Stimulated activated effector memory CD8-positive, alpha-beta T cell treated with anti-CD3 and anti-CD28 coated beads, Interleukin-12 subunit alpha, Interleukin-12 subunit beta, amount 100 ng/mL, for 72 hours (primary cell): ENCODE measurements around the gene PRDX3.
A peak's percentile ranks its signal among the peaks of the same experiment; 100 is the strongest.

Source experiments
- ATAC-seq: fragments of 150-1000 bp; cut with Tn5 transposase; 2 replicates; pipeline ENCODE4 v1.10.0; 2021
- DNase-seq, 2 donors: peaks; one replicate each; pipeline ENCODE4 v3.0.0; 2021 to 2022; ENCODE audit warnings: low spot score in 2 of 2
- H3K27ac Mint-ChIP-seq: one replicate; pipeline ENCODE4 v1.8.0; 2022; ENCODE audit warnings: mild to moderate bottlenecking, mixed read lengths
- H3K36me3 Mint-ChIP-seq: one replicate; pipeline ENCODE4 v1.8.0; 2022; ENCODE audit warnings: mild to moderate bottlenecking, mixed read lengths
- H3K4me1 Mint-ChIP-seq: one replicate; pipeline ENCODE4 v1.8.0; 2022; ENCODE audit warnings: mixed read lengths
- H3K4me3 Mint-ChIP-seq: one replicate; pipeline ENCODE4 v1.8.0; 2022; ENCODE audit warnings: mild to moderate bottlenecking, mixed read lengths
- H3K9me3 Mint-ChIP-seq: one replicate; pipeline ENCODE4 v1.8.0; 2022; ENCODE audit warnings: mixed read lengths

The PRDX3 gene

GRCh38 chr10:119178372-119179119, at the start of gene PRDX3:
Gene PRDX3, minus strand, starts transcription at chr10:119178812. Its CDS starts 22 bp downstream, at chr10:119178790.
- peak within 1 kb of the TSS; percentile 99 for H3K4me3 Mint-ChIP-seq
- peaks cover 51% of the 10 kb centered on the region for H3K36me3 Mint-ChIP-seq
- DNase-seq (peak; percentile 87 to 96), ATAC-seq (peak; percentile 93)
- peaks cover 34% of the 10 kb centered on the region for H3K4me1 Mint-ChIP-seq
- H3K9me3 Mint-ChIP-seq = no peaks in the 10 kb centered on the region
- H3K27ac Mint-ChIP-seq = peak within 1 kb of the TSS; percentile 100

GRCh38 chr10:119227825-119228224, 49.2 kb upstream of the PRDX3 start:
- H3K36me3 Mint-ChIP-seq = no peaks in the 10 kb centered on the region
- no peak for ATAC-seq
- peaks cover 18% of the 10 kb centered on the region for H3K4me1 Mint-ChIP-seq
- no peak for DNase-seq
- H3K4me3 Mint-ChIP-seq = no peak overlapping the region
- H3K9me3 Mint-ChIP-seq = no peaks in the 10 kb centered on the region
- H3K27ac Mint-ChIP-seq = no peak overlapping the region

DNA sequence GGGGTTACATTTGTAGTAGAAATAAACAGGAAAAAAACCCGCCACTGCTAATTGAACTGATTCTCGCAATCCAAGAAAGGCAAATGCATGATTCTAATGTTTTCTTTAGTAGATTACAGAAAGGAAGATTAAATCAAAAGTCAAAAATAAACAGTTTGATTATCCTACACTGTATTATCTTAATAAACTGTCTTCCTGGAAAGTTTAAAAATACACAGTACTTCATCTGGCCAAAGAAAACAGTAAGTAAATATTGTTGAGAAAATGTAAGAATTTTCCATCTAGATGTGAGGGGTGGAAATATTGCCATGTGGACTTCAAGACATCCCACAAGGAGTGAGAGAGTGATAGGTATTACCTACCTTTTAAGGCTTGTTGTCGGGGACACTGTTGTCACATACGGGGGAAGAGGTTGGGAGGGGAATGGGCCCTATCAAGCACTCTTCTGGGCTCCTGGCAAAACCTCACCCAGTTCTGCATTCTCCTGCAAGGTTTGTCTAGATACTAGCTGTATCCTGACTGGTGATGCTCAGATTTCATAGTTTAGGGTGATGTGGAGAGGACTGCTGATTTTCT, 46.6 kb upstream of the PRDX3 start:
- Mint-ChIP-seq H3K9me3 (no peaks in the 10 kb centered on the region), H3K27ac (no peak overlapping the region), H3K36me3 (no peaks in the 10 kb centered on the region), H3K4me1 (peaks cover 26% of the 10 kb centered on the region), H3K4me3 (no peak overlapping the region)
- DNase-seq = no peak
- no peak for ATAC-seq

DNA sequence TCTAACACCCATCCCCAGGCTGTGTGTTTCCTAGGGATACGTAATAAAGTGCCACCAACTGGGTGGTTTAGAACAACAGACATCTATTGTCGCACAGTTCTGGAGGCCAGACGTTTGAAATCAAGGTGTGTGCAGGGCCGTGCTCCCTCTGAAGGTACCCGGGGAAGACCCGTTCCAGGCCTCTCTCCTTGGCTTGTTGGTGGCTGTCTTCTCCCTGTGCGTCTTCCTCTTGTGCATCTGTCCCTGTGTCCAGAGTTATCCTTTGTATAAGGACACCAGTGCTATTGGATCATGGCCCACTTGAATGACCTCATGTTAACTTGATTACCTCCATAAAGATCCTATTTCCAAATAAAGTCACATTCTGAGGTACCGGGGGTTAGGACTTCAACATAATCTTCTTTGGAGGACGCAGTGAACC, 44.4 kb upstream of the PRDX3 start:
- H3K36me3 Mint-ChIP-seq = no peaks in the 10 kb centered on the region
- no peak for DNase-seq
- H3K4me3 Mint-ChIP-seq = no peak overlapping the region
- H3K27ac Mint-ChIP-seq = peak overlapping the region; percentile 40
- ATAC-seq = no peak
- peaks cover 24% of the 10 kb centered on the region for H3K4me1 Mint-ChIP-seq
- H3K9me3 Mint-ChIP-seq = no peaks in the 10 kb centered on the region

DNA sequence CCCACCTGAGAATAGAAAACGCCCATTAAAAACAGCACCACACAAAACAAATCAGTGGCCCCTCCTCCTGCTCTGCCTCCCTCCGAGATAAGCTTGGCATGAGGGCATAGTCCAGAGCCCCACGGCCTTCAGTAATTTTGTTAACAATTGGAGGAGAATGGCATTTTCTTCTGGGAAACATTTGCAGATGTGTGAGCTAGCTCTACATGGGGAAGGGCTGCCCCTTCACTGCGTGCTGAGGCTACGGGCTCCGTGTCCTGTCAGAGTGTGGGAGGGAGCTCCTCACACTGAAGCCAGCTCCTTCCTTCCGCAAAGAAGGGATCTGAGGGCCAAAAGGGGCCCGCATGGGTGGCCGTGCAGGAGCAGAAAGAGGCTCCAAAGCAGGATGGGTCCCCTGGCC, 43.9 kb upstream of the PRDX3 start:
- Mint-ChIP-seq H3K4me1 (peaks cover 28% of the 10 kb centered on the region), H3K4me3 (no peak overlapping the region), H3K27ac (peak overlapping the region; percentile 40), H3K36me3 (no peaks in the 10 kb centered on the region), H3K9me3 (no peaks in the 10 kb centered on the region)
- ATAC-seq (no peak), DNase-seq (no peak)

- no peak overlapping the region for H3K4me3 Mint-ChIP-seq
- H3K9me3 Mint-ChIP-seq = no peaks in the 10 kb centered on the region
- H3K4me1 Mint-ChIP-seq = peaks cover 28% of the 10 kb centered on the region
- DNase-seq (no peak), ATAC-seq (peak; percentile 65)
- peak overlapping the region; percentile 63 for H3K27ac Mint-ChIP-seq
- H3K36me3 Mint-ChIP-seq = no peaks in the 10 kb centered on the region
These were observed 43.1 kb upstream of the PRDX3 start for GRCh38 chr10:119221666-119222065.

DNA sequence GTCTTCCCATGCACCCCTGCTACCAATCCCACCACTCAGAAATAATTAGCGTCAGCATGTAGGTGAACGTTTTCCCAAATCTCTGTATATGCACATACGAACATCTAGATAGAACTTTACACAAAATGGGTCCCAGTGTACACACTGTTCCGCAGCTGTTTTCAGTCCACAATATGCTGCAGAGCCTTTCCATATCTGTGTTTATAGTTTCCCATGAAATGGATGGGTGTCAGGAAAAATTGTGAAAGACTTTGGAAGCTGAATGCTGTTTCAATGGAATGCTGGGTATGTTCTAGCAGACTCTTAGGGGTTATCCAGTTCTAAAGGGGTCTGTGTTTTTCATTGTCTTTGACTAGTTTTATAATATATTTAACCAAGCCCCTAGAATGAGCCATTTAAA, 42.6 kb upstream of the PRDX3 start:
- Mint-ChIP-seq H3K9me3 (no peaks in the 10 kb centered on the region), H3K4me1 (peaks cover 28% of the 10 kb centered on the region), H3K27ac (no peak overlapping the region), H3K36me3 (no peaks in the 10 kb centered on the region), H3K4me3 (no peak overlapping the region)
- no peak for ATAC-seq
- DNase-seq = no peak

GRCh38 chr10:119219871-119220270, 41.3 kb upstream of the PRDX3 start:
- no peak for DNase-seq
- no peaks in the 10 kb centered on the region for H3K36me3 Mint-ChIP-seq
- H3K4me1 Mint-ChIP-seq = peaks cover 28% of the 10 kb centered on the region
- H3K4me3 Mint-ChIP-seq = no peak overlapping the region
- no peak for ATAC-seq
- no peak overlapping the region for H3K27ac Mint-ChIP-seq
- no peaks in the 10 kb centered on the region for H3K9me3 Mint-ChIP-seq

DNA sequence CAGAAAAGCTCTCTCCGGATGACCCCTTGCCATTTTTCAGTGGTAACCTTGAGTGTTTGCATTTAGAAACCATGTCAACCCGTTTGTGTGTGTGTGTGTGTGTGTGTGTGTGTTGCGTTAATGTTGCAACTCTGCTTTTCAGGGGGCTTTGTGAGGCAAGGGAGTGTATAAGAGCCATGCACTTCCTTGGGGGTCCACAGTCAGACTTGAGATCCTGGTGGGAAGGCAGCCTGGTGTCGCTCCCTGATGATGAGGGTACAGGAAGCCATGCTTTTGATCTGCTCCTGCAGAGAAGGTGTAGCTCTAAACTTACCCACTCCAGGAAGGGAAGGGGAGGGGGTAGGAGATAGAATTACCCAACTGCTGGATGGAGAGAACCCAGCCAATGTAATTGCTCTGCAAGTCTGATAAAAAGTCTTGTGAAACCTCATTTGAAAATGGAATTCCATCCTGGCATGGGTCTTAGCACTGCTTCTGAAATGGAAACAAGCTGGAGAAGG, 39.4 kb upstream of the PRDX3 start:
- H3K27ac Mint-ChIP-seq = no peak overlapping the region
- H3K4me3 Mint-ChIP-seq = no peak overlapping the region
- H3K36me3 Mint-ChIP-seq = peaks cover under 1% of the 10 kb centered on the region
- ATAC-seq (no peak), DNase-seq (no peak)
- no peaks in the 10 kb centered on the region for H3K9me3 Mint-ChIP-seq
- H3K4me1 Mint-ChIP-seq = peaks cover 28% of the 10 kb centered on the region

DNA sequence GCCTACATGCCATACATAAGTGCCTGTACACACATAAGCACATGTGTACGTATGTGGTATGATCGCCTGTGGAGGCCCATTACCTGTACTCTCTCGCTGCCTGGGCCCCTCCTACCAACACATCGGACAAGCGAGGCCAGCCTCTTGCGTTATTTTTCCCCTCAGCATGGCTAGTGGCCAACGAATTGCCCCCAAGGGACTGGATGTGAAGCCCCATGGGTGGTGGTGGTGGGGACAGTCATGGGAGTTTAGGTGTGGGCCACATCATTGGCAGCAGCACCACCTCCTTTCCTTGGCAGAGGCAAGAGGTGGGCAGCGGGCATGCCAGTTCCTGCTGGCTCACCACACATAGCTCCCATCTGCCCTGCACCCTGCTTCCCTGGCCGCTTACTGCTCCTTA, 38.8 kb upstream of the PRDX3 start:
- Mint-ChIP-seq H3K4me1 (peaks cover 31% of the 10 kb centered on the region), H3K36me3 (peaks cover 7% of the 10 kb centered on the region), H3K27ac (no peak overlapping the region), H3K9me3 (no peaks in the 10 kb centered on the region), H3K4me3 (no peak overlapping the region)
- DNase-seq (no peak), ATAC-seq (no peak)

DNA sequence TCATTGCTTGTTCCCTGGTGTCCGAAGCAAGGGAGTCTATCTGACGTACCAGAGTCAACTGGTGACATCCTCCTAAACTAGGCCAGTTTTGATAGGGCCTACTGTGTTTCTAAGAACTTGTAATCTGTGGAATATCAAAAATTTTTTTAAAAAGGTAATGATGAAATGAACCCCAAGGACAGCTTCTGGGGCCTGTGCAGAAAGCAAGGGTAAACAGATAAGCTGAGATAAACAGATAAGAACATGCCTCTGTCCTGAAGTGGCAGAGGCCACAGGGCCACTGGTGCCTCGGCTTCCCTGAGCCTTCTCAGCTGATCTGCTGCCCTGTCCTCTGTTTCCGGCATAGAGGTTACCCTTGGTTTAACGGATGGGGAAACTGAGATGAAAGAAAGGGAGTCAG, 37.5 kb upstream of the PRDX3 start:
- Mint-ChIP-seq H3K4me3 (no peak overlapping the region), H3K27ac (no peak overlapping the region), H3K9me3 (no peaks in the 10 kb centered on the region), H3K36me3 (peaks cover 7% of the 10 kb centered on the region), H3K4me1 (peaks cover 30% of the 10 kb centered on the region)
- ATAC-seq (no peak), DNase-seq (no peak)

GRCh38 chr10:119215371-119215770, 36.8 kb upstream of the PRDX3 start:
- H3K4me1 Mint-ChIP-seq = peaks cover 27% of the 10 kb centered on the region
- no peak overlapping the region for H3K4me3 Mint-ChIP-seq
- H3K27ac Mint-ChIP-seq = peak overlapping the region; percentile 29

GRCh38 chr10:119211625-119212441, 33.2 kb upstream of the PRDX3 start:
- Mint-ChIP-seq H3K27ac (peak overlapping the region; percentile 83), H3K4me3 (peak overlapping the region; percentile 56), H3K9me3 (no peaks in the 10 kb centered on the region), H3K36me3 (peaks cover 7% of the 10 kb centered on the region), H3K4me1 (peaks cover 40% of the 10 kb centered on the region)
- ATAC-seq (no peak), DNase-seq (no peak)

More at GRCh38 chr10:119215371-119215770, 36.8 kb upstream of the PRDX3 start:
- DNase-seq (no peak), ATAC-seq (no peak)
- Mint-ChIP-seq H3K9me3 (no peaks in the 10 kb centered on the region), H3K36me3 (peaks cover 7% of the 10 kb centered on the region)

DNA sequence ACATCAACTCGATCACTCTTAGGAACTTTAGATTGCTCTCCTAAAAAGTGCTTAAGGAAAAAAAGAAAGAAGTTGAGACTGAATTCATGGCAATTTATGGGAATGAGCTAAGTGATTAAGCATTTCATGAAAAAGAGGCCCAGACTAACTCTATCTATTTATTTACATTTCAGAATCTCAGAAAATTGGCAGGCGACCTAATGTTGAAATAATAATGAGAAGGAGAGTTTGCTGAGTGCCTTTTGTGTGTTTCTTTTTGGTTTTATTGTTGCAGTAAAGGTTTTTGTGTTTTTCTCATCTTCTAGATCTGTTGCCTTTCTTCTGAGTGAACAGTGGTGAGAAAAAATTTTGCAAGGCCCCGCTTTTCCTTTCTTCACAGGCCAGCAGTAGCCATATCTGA, 32.6 kb upstream of the PRDX3 start:
- Mint-ChIP-seq H3K27ac (peak overlapping the region; percentile 83), H3K4me1 (peaks cover 44% of the 10 kb centered on the region), H3K9me3 (no peaks in the 10 kb centered on the region), H3K36me3 (peaks cover 12% of the 10 kb centered on the region), H3K4me3 (peak overlapping the region; percentile 56)
- no peak for ATAC-seq
- DNase-seq = no peak

GRCh38 chr10:119210633-119211032, 32.0 kb upstream of the PRDX3 start:
- no peaks in the 10 kb centered on the region for H3K9me3 Mint-ChIP-seq
- H3K4me3 Mint-ChIP-seq = peak overlapping the region; percentile 56
- H3K4me1 Mint-ChIP-seq = peaks cover 48% of the 10 kb centered on the region
- ATAC-seq (no peak), DNase-seq (no peak)
- H3K27ac Mint-ChIP-seq = peak overlapping the region; percentile 83
- H3K36me3 Mint-ChIP-seq = peaks cover 14% of the 10 kb centered on the region
